Dermis blood vessel endothelial cell (primary cell): ENCODE results near the gene ENOX1. TPM values are rescaled to one million over a fixed set of nuclear protein-coding genes. Genes with fewer than 3 reads are reported as not detected.
A peak's percentile ranks its signal among the peaks of the same experiment; 100 is the strongest.
"Not testable (repeated sequence)": the region's sequence is repeated elsewhere in the genome, so short reads cannot be mapped to it uniquely, and the experiment has no call there.

Experiments
- DNase-seq: peaks from one replicate; pipeline ENCODE4 v3.0.0; 2010
- total RNA-seq: library from RNA; depleted of rRNA; stranded (reverse); fragments of >200 nt; gene quantifications from 2 replicates; pipeline ENCODE4 v1.2.3, GENCODE V29; 2014

ENOX1 gene
- total RNA-seq, 1 donor from 2014 or later: 2.0 TPM

GRCh38 chr13:43375797-43376465 is 410.8 kb downstream of the ENOX1 start:
- no peak for DNase-seq

- DNase-seq: no peak
These were observed 412.2 kb downstream of the ENOX1 start for GRCh38 chr13:43374621-43375020.

GRCh38 chr13:43373400-43373799 is 413.4 kb downstream of the ENOX1 start:
- DNase-seq: no peak

DNA sequence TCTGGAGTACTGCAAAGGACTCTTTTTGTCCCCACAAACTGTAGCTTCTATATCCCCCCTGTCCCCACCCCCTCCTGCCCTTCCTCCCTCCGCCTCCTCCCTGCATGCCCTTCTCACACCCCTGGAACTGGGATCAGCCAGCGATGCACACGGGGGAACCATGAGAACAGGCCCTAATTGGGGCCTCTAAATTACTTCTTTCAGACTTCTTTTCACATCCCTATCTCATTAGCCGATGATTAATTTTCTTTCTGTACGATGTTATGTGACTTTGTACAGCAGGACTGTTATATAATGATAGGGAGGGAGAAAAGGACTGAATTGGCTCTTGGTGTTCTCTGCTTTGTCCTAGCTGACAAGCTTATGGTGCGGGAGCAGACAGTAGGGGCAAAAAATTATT is 415.9 kb downstream of the ENOX1 start:
- no peak for DNase-seq

DNA sequence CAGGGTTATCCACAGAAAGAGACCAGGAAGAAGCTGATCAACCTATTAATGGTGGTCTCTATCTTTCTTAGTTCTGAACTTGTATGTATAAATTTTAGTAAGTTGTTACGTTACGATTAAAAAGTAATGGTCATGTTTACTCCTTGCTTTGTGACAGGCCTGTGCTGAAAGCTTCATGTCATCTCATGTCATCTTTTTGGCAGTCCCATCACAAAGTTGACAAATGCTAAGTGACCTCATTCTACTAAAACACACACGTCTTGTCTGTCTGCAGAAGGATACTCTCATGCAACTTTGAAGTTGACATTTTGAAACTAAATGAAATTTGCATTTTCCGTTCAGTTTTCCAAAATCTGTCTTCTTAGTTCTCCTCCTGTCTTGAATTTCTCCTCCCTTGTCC is 417.5 kb downstream of the ENOX1 start:
- no peak for DNase-seq

DNA sequence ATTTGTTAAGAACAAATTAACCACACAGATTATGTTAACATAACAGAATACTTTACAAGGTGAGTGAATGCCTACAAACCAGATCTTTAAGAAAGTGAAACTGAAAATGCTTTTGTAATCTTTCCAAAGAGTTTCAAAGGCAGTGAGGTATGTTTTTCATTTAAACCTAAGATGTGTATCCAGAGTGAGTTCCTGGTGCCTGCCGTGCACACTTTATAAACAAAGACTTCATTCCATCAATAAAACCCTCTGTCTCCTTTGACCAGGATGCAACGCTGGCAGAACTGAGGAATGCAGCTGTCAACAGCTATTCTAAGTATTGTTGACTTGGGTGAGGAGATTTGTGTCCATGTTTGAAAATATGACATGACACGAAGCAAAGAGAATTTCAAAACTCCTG is 418.8 kb downstream of the ENOX1 start:
- DNase-seq: no peak

DNA sequence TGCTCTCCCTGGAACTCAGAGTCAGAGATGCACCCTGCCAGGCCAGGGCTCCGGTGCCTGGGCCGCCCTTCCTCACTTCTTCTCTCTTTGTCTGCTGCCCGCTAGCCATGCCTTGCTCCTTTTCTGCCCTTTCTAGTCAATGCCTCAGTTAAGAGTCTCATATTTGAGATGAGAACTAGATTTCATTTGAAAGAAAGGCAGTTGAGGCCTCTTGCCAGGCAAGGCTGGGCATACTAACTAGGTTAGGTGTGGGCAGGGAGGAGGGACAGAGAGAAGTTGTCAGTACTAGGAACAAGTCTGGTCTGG is 421.8 kb downstream of the ENOX1 start:
- no peak for DNase-seq

- peak; percentile 78 for DNase-seq
These were observed 422.3 kb downstream of the ENOX1 start for GRCh38 chr13:43364210-43365038.

DNA sequence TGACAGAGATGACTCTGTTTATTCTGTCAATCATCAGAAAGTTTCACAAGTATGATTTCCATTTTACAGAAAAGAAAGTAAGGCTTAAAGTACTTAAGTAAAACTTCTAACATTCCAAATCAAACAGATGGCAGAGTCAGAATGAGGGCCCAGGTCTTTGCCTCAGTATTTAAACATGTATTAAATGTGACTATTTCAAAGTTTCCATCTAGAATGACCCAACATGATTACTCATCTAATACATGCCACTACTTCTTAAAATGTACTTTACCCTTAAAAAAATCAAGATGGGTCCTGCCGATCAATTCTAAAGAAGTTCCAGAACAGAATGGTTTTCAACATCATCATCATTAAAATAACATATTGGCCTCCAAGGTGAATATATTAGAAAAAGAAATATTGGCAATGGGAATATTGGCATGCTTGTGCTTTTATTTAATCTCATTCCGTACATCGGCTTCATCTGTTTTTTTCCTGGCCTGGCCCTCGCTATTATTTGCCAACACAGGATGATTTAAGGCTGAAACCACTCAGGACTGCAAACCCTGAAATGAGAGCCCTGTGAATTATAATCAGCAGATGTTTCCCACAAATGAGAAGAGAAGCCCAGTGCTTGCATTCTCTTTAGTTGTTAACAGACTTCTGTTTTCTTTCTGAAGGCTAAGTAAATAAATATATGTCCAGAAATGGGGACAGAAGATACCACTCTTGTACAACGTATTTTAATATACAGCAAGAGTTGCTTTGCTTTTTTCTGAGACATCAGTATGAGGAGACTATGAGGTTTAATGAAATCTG is 423.4 kb downstream of the ENOX1 start:
- DNase-seq: peak; percentile 17

- no peak for DNase-seq
These were observed 424.2 kb downstream of the ENOX1 start for GRCh38 chr13:43362556-43362955.

DNA sequence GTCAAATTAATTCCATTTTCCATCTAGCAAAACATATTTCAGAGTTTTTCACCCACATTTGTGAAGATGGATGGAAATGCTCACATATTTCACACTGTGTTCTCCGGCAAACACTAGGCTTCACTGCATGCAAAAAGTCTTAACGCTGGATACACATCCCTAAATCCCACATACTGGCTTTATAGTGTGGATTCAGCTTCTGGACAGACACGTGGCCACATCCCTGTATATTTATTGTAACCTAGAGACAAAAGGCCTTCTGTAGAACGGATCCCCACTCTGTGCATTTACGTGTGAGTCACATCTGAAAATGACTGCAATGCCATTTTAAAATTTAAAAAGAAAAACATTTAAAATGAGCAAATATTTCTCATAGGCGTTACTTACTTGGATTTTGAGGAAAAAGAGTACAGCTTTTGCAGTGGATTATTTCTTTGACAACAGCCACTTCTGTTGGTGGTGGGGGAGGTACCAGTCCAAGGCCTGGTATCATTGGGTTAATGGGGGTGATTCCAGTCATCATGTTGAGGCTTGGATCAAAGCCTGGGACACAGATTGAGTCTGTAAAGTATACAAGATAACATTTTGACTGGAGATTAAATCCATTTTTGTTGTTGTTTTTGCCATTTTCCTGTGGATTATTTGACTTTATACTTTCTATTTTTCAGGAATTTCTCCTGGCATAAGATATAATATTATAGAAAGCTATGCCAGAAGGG is 425.7 kb downstream of the ENOX1 start:
- DNase-seq: no peak

GRCh38 chr13:43360171-43360570 is 426.6 kb downstream of the ENOX1 start:
- no peak for DNase-seq

GRCh38 chr13:43359536-43359935 is 427.2 kb downstream of the ENOX1 start:
- DNase-seq: no peak

- DNase-seq: no peak
These were observed 429.2 kb downstream of the ENOX1 start for GRCh38 chr13:43357564-43357963.

DNA sequence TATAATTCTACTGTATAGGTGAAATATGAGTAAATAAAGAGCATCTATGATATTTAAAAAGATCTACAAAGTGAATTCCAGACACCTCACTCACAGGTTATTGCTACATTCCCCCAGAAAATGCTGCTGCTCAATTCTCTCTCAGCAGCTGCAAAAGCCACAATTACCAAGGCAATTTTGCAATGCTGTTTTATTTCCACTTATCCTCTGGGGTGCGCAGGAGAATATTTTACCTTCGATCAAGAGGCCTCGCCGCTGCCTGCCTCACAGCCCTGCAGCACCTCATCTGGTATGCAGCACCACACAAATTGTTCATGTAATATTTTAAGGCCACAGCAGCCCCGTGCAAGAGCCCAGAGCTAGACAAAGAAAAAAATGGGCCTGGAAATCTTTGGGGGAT is 430.2 kb downstream of the ENOX1 start:
- no peak for DNase-seq

- DNase-seq: no peak
These were observed 431.0 kb downstream of the ENOX1 start for GRCh38 chr13:43355774-43356173.

- DNase-seq: no peak
These were observed 432.4 kb downstream of the ENOX1 start for GRCh38 chr13:43354153-43354945.

DNA sequence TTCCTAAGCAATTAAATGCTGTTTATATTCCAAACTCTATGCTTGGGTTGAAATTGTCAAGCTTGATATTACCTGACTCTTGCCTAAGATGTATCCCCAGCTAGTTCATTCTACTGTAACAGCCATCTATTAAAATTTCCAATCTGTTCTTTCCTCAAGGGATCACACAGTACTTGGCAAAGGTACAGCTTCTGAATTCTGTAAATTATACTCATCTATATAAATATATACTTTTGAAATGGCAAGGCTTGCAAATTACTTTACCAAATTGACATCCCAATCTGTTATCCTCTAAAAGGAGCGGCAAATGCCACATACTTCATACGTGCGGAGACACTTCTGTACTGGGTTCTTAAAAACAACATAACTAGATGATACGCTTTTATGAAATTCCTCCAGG is 433.1 kb downstream of the ENOX1 start:
- no peak for DNase-seq

DNA sequence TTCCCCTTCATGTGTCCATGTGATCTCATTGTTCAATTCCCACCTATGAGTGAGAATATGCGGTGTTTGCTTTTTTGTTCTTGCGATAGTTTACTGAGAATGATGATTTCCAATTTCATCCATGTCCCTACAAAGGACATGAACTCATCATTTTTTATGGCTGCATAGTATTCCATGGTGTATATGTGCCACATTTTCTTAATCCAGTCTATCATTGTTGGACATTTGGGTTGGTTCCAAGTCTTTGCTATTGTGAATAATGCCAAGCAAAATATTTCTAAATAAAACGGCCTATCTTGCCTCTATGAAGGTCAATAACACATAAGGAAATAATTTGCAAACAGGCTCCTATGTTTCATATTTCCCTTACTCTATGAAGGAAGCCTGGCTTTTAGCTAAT is 435.2 kb downstream of the ENOX1 start:
- DNase-seq: not testable (repeated sequence)

DNA sequence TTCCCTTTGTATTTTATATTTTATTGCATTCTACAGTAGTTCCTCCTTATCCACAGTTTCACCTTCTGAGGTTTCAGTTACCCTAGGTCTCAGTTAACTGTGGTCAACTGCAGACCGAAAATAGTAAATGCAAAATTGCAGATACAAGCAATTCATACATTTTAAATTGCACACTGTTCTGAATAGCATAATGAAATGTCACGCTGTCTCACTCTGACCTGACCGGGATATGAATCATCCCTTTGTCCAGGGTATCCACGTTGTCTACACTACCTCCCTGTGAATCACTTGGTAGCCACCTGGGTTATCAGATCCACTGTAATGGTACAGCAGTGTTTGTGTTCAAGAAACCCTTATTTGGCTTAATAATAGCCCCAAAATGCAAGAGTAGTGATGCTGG is 438.4 kb downstream of the ENOX1 start:
- peak; percentile 51 for DNase-seq

DNA sequence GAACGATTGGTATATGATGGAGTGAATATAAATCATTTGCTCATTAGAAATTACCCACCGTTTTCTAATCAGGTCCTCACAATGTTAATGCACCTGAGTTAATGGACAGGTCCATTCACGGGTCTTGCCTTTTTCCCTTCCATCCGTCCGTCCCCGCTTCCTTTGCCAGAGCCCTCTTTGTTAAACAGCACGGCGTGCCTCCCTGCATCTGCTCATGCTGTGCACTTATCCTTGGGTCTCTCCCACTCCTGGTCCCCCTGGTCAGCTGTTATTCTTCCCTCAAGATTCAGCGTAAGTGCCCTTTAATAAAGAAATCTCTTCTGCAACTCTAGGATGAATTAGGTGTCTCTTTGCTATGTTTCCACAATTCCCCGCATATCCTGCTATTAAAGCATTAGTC is 438.9 kb downstream of the ENOX1 start:
- no peak for DNase-seq

GRCh38 chr13:43346427-43346826 is 440.3 kb downstream of the ENOX1 start:
- DNase-seq: no peak
